Thyroid gland (tissue), 4 donors: ENCODE results near the gene CAPZB. TPM values are rescaled to one million over a fixed set of nuclear protein-coding genes. Genes with fewer than 3 reads are reported as not detected.
A peak's percentile ranks its signal among the peaks of the same experiment; 100 is the strongest.

Source experiments
- DNase-seq, 2 donors: peaks; one replicate each; pipeline ENCODE4 v3.0.0-alpha.2; 2019
- H3K27ac ChIP-seq, 3 donors: fragments of 200-600 bp; sonication (generic); 1 replicate in 2 of 3; 2 replicates in 1 of 3; pipeline ENCODE4 v1.5.1; 2016 to 2019; ENCODE audit warnings: mild to moderate bottlenecking in 1 of 3, moderate library complexity in 1 of 3
- H3K27me3 ChIP-seq: fragments of 200-600 bp; sonication (generic); one replicate; pipeline ENCODE4 v1.5.1; 2019
- H3K36me3 ChIP-seq, 2 donors: fragments of 200-600 bp; sonication (generic); one replicate each; pipeline ENCODE4 v1.5.1; 2016 to 2019
- H3K4me1 ChIP-seq, 2 donors: fragments of 200-600 bp; sonication (generic); one replicate each; pipeline ENCODE4 v1.5.1; 2017 to 2019
- H3K4me3 ChIP-seq, 3 donors: fragments of 200-600 bp; sonication (generic); replicated peaks in 1 of 3; 1 replicate in 2 of 3; 2 replicates in 1 of 3; pipeline ENCODE4 v1.5.1; 2016; ENCODE audit warnings: mild to moderate bottlenecking in 1 of 3
- H3K9me3 ChIP-seq: fragments of 200-600 bp; sonication (generic); one replicate; pipeline ENCODE4 v1.5.1; 2017
- CTCF ChIP-seq, 6 experiments: fragments of 200-600 bp in 3 of 6; fragments of 450-650 bp in 3 of 6; sonication (generic) in 3 of 6; IDR thresholded peaks; one replicate each; pipeline ENCODE4 v1.5.1; 2016 to 2019; ENCODE audit warnings: antibody characterized with exemption in 6 of 6, mild to moderate bottlenecking in 2 of 6, inconsistent platforms in 1 of 6, moderate library complexity in 1 of 6
- POLR2A ChIP-seq, 2 donors: fragments of 450-650 bp; IDR thresholded peaks; one replicate each; pipeline ENCODE4 v1.6.1; 2017; ENCODE audit warnings: antibody characterized with exemption in 2 of 2, mild to moderate bottlenecking in 2 of 2, moderate library complexity in 1 of 2
- WGBS, 2 donors: methylation state at CpG; one replicate each; pipeline ENCODE4 v1.1.5; 2017; 5-methylcytosine and 5-hydroxymethylcytosine counted together
- intact Hi-C: fragments of 100-400 bp; cut with DNase I; formaldehyde crosslinking; loops from one replicate; pipeline ENCODE4 v1.15.1; 2023
- total RNA-seq, 4 donors: library from RNA; depleted of rRNA; stranded (reverse); fragments of >200 nt; gene quantifications; one replicate each; pipeline ENCODE4 v1.2.3, GENCODE V29; 2016

The CAPZB gene
- total RNA-seq, 4 donors from 2014 or later: 75.4 to 116 (median 93.1) TPM

DNA sequence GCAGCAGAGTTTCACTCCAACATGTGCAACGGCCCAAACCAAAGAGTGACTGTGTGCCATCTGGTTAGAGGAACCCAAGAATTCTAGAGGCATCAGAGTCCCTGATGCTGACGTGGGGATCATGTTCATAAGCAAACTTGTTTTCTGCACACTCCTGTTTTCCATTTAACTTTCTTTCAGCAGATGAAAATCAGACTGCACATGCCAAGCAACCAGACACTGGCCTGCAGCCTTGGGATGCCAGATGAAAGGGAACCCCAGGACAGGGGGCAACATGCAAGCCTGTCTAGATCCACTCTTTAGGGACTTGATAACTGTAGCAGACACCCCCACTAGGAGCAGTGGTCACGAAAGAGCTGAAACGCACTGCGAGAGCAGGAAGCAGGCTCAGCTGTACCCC, 116.4 kb downstream of the CAPZB start:
- no peak overlapping the region for H3K4me3 ChIP-seq
- no peak for DNase-seq
- WGBS, 2 donors: 81 to 93% methylated on average over 5 of the region's 5 CpGs
- intact Hi-C loops: no loop called here
- H3K36me3 ChIP-seq: peaks cover 0 to 6% of the 10 kb centered on the region in 2 donors
- peaks cover 7 to 18% of the 10 kb centered on the region in 2 donors for H3K4me1 ChIP-seq
- H3K9me3 ChIP-seq: no peaks in the 10 kb centered on the region
- no peak for TF ChIP-seq CTCF (IDR thresholded peaks at IDR 0.05)
- no peak for TF ChIP-seq POLR2A (IDR thresholded peaks at IDR 0.05)
- no peaks in the 10 kb centered on the region for H3K27me3 ChIP-seq
- no peak overlapping the region for H3K27ac ChIP-seq

DNA sequence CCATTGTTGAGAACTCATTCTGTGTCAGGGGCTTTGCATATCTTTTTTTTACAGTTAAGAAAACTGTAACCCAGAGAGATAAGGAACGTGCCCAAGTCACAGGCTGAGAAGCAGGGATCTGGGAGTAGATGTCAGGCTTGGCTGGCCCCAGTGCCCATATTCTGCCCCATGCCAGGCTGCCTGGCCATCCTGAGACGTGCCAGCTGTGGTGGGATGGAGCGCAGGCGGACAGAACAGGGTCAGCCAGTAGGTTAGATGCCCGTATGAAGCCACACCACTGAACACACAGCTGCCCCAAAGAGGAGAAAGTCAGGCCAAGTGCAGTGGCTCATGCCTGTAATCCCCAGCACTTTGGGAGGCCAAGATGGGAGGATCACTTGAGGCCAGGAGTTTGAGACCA, 117.3 kb downstream of the CAPZB start:
- WGBS, 2 donors: 89 to 92% methylated on average over 5 of the region's 5 CpGs
- Histone ChIP-seq H3K27me3 (no peaks in the 10 kb centered on the region), H3K4me1 (peaks cover 7 to 18% of the 10 kb centered on the region in 2 donors), H3K36me3 (peaks cover 0 to 6% of the 10 kb centered on the region in 2 donors), H3K9me3 (no peaks in the 10 kb centered on the region), H3K4me3 (no peak overlapping the region), H3K27ac (no peak overlapping the region)
- DNase-seq: no peak
- no peak for TF ChIP-seq CTCF (IDR thresholded peaks at IDR 0.05)
- TF ChIP-seq POLR2A (IDR thresholded peaks at IDR 0.05): no peak
- intact Hi-C loops: no loop called here

GRCh38 chr1:19367584-19368041, 117.7 kb downstream of the CAPZB start:
- Histone ChIP-seq H3K27ac (no peak overlapping the region), H3K4me3 (no peak overlapping the region), H3K9me3 (no peaks in the 10 kb centered on the region), H3K36me3 (peaks cover 0 to 6% of the 10 kb centered on the region in 2 donors), H3K27me3 (no peaks in the 10 kb centered on the region), H3K4me1 (peaks cover 7 to 18% of the 10 kb centered on the region in 2 donors)
- no peak for DNase-seq
- WGBS, 2 donors: 71% methylated on average over 13 of the region's 13 CpGs
- TF ChIP-seq POLR2A (IDR thresholded peaks at IDR 0.05): no peak
- no peak for TF ChIP-seq CTCF (IDR thresholded peaks at IDR 0.05)
- intact Hi-C loops: no loop called here

DNA sequence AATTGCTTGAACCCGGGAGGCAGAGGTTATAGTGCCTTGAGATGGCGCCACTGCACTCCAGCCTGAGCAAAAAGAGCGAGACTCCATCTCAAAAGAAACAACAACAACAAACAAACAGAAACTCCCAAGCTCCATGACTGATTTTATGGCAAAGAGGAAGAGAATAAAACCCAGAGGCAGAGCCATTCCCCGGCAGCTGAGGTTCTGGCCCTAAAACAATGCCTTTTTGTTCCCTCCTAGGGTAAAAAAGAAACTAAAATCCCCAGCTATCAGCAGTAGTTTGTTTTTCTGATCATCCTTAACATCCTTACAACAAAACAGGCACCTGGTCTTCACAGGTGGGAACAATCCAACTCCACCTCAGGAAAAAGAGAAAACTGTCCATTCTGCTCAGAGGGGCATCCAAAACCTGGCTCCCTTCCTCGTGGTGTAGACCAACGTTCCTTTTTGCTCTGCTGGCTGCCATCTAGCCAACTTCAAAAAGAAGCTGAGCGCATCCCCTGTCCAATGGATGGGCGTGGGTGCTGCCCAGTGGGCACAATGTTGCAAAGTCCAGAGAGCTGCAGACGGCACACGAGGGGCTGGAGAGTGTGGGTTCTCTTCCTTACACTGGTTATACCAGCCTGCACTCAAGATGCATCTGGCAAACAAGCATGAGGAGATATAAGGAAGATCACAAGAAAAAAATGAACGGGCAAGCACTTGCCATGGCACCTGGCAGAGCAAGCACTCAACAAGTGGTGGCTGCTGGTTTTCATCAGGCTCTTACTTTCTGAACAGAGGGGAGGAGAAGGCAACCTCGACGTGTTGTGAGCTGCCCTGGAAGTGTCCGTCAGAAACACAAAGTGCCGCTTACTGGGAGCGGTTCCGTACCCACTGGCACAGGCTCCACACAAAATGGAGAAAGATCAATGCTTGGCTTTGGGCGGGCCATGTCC, 118.5 kb downstream of the CAPZB start:
- H3K27me3 ChIP-seq: no peaks in the 10 kb centered on the region
- no peak for DNase-seq
- peaks cover 0 to 6% of the 10 kb centered on the region in 2 donors for H3K36me3 ChIP-seq
- WGBS, 2 donors: 90% methylated on average over 18 of the region's 18 CpGs
- TF ChIP-seq POLR2A (IDR thresholded peaks at IDR 0.05) (no peak), CTCF (IDR thresholded peaks at IDR 0.05) (no peak)
- H3K27ac ChIP-seq: peak overlapping the region in 1 of 3 donors; percentile 20
- H3K9me3 ChIP-seq: no peaks in the 10 kb centered on the region
- peaks cover 7 to 25% of the 10 kb centered on the region in 2 donors for H3K4me1 ChIP-seq
- H3K4me3 ChIP-seq: no peak overlapping the region
- intact Hi-C loops: no loop called here

DNA sequence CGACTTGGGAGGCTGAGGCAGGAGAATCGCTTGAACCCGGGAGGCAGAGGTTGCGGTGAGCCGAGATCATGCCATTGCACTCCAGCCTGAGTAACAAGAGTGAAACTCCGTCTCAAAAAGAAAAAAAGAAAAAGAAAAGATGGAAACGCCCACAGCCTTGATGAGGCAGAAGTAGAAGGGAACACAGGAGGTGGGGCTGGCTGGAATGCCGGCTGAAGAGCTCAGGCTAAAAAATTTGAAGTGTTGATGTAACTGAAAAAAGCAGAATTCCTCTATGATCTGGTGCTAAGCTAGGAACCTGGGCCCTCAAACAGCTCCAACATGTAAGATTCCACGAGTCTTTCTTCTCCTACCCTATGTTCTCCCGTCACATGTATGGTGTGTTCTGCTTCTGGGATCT, 119.6 kb downstream of the CAPZB start:
- H3K4me1 ChIP-seq: peaks cover 7 to 26% of the 10 kb centered on the region in 2 donors
- no peak for TF ChIP-seq CTCF (IDR thresholded peaks at IDR 0.05)
- no peak for TF ChIP-seq POLR2A (IDR thresholded peaks at IDR 0.05)
- H3K27me3 ChIP-seq: no peaks in the 10 kb centered on the region
- 80 to 84% methylated on average over 10 of the region's 10 CpGs for WGBS, 2 donors
- peak; percentile 29 to 45 for DNase-seq
- H3K4me3 ChIP-seq: no peak overlapping the region
- intact Hi-C loops: no loop called here
- peak overlapping the region in 1 of 3 donors; percentile 20 for H3K27ac ChIP-seq
- peaks cover 0 to 6% of the 10 kb centered on the region in 2 donors for H3K36me3 ChIP-seq
- no peaks in the 10 kb centered on the region for H3K9me3 ChIP-seq
